ENCODE measurements around the gene SCUBE1. TPM values are rescaled to one million over a fixed set of nuclear protein-coding genes. Genes with fewer than 3 reads are reported as not detected.

The SCUBE1 gene
- total RNA-seq: under 1 TPM in 1 of 2 donors, not detected in 1; 0.14 TPM

DNA sequence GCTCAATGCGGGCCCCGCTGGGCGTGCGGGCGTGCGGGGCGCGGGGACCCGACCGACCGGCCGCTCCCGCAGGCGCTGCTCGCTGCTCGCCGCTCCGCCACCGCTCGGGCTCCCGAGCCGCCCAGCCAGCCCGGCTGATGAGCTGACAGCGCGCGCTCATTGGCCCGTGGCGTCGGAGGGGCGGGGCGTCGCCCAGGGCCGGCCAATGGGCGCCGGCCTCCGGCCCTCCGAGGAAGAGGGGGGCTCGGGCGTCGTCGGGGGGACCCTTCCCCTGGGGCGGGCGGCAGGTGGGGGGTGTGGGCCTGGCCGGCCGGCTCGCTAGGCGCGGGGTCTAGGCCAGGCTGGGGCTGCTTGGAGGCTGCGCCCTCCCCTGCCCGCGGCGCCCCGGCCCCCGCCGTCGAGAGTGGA lies at the start of gene SCUBE1:
TSS of gene SCUBE1 (minus strand) at position 111 of the 408 bp plus-strand sequence. CDS start 111 bp downstream, outside the sequence.
- H3K4me3 Mint-ChIP-seq: peak within 1 kb of the TSS; percentile 39 to 49
- DNase-seq: peak; percentile 60 to 62
- no peaks in the 10 kb centered on the region for H3K9me3 Mint-ChIP-seq
- H3K36me3 Mint-ChIP-seq (ENCODE audit: insufficient read depth in 2 of 2): no peaks in the 10 kb centered on the region
- H3K27me3 Mint-ChIP-seq (ENCODE audit: low read depth): peaks cover 51% of the 10 kb centered on the region
- peak; percentile 66 to 68 for ATAC-seq (replicated peaks in 1 of 2)
- peaks cover 12% of the 10 kb centered on the region for H3K4me1 Mint-ChIP-seq (ENCODE audit: low read depth)
- H3K27ac Mint-ChIP-seq: no peak within 1 kb of the TSS

DNA sequence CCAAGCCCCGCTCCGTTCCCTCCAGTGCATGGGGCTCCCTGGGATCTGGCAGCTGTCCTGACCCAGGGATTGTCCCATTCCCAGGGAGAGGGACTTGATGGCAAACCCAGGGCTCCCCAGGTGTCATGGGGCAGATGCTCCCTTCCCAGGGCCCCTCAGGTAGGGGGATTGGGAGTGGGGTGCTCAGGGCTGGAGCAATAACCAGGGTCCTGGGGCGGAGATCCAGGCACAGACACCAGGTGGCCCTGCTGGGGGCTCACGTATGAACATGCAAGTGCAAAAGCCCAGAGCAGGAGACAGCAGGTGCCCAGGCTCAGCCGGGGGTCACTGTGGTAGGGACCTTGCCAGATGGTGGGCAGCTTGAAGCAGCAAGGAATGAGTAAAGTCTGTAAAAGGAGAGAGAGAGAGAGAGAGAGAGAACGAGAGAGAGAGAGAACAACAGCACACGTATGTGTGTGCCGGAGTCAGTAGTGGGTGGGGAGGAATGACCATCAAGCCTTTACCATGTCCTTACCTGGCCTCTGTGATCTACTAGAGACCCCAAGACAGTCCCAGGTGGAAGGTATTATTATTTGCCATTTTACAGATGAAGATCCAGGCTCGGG lies 49.3 kb upstream of the SCUBE1 start:
- Mint-ChIP-seq H3K4me1 (ENCODE audit: low read depth) (no peaks in the 10 kb centered on the region), H3K9me3 (no peaks in the 10 kb centered on the region), H3K4me3 (no peak overlapping the region), H3K27me3 (ENCODE audit: low read depth) (peaks cover 5% of the 10 kb centered on the region), H3K36me3 (ENCODE audit: insufficient read depth in 2 of 2) (no peaks in the 10 kb centered on the region), H3K27ac (no peak overlapping the region)
- DNase-seq (no peak), ATAC-seq (replicated peaks in 1 of 2) (no peak)

DNA sequence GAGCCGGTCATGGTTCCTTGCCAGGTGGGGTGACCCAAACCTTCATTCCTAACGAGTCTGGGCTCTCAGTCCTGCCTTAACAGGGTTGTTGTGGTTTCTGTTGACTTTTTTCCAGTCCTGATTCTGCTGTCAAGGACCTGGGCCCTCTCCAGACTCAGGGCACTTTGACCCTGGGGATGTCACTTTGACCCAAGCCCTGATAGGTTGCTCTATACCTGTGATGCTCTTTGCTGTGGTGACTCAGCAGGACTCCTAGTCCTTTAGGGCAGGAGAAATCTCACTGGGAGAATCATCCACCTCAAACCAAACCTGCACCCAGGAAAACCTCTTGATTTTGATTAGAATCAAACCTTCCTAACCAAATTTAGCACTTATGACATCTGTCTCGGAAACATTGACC lies 48.1 kb upstream of the SCUBE1 start:
- no peak for ATAC-seq (replicated peaks in 1 of 2)
- Mint-ChIP-seq H3K27ac (no peak overlapping the region), H3K4me3 (no peak overlapping the region), H3K36me3 (ENCODE audit: insufficient read depth in 2 of 2) (no peaks in the 10 kb centered on the region), H3K9me3 (no peaks in the 10 kb centered on the region), H3K4me1 (ENCODE audit: low read depth) (no peaks in the 10 kb centered on the region), H3K27me3 (ENCODE audit: low read depth) (peaks cover 12% of the 10 kb centered on the region)
- no peak for DNase-seq

DNA sequence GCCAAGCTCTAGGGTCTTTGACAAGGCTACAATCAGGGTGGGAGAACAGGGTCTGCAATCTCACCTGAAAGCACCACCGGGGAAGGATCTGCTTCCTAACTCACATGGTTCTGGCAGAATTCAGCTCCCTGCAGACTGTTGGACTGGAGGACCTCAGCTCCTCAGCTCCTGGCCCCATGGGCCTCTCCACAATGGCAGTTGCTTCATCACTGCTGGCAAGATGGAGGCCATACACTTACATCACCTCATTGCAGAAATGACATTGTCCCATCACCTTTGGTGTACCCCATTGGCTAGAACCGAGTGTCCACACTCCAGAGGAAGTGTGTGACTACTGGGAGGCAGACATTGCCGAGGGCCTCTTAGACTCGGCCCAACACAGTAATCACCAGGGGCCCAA lies 47.7 kb upstream of the SCUBE1 start:
- H3K27ac Mint-ChIP-seq: no peak overlapping the region
- no peaks in the 10 kb centered on the region for H3K36me3 Mint-ChIP-seq (ENCODE audit: insufficient read depth in 2 of 2)
- H3K4me1 Mint-ChIP-seq (ENCODE audit: low read depth): no peaks in the 10 kb centered on the region
- H3K9me3 Mint-ChIP-seq: no peaks in the 10 kb centered on the region
- H3K27me3 Mint-ChIP-seq (ENCODE audit: low read depth): peaks cover 16% of the 10 kb centered on the region
- no peak for DNase-seq
- no peak for ATAC-seq (replicated peaks in 1 of 2)
- no peak overlapping the region for H3K4me3 Mint-ChIP-seq

DNA sequence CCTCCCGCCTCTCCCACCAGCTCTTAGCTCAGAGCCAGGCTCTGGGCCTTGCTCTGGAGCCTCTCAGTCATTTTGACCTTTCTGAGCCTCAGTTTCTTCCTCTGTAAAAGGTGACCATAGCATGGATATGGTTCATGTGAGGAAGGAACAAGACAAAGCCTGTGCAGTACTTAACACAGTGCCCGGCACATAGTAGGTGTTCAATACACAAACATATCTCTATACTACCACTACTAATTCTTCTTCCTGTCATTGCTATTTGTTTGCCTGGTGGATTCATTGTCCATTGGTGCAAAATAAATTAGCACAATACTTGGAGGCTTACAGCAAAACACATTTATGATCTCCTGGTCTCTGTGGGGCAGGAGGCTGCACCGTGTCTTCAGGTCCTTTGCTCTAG lies 47.0 kb upstream of the SCUBE1 start:
- H3K9me3 Mint-ChIP-seq: no peaks in the 10 kb centered on the region
- ATAC-seq (replicated peaks in 1 of 2): no peak
- H3K4me1 Mint-ChIP-seq (ENCODE audit: low read depth): no peaks in the 10 kb centered on the region
- H3K27ac Mint-ChIP-seq: no peak overlapping the region
- H3K27me3 Mint-ChIP-seq (ENCODE audit: low read depth): peaks cover 18% of the 10 kb centered on the region
- no peaks in the 10 kb centered on the region for H3K36me3 Mint-ChIP-seq (ENCODE audit: insufficient read depth in 2 of 2)
- H3K4me3 Mint-ChIP-seq: no peak overlapping the region
- DNase-seq: no peak

DNA sequence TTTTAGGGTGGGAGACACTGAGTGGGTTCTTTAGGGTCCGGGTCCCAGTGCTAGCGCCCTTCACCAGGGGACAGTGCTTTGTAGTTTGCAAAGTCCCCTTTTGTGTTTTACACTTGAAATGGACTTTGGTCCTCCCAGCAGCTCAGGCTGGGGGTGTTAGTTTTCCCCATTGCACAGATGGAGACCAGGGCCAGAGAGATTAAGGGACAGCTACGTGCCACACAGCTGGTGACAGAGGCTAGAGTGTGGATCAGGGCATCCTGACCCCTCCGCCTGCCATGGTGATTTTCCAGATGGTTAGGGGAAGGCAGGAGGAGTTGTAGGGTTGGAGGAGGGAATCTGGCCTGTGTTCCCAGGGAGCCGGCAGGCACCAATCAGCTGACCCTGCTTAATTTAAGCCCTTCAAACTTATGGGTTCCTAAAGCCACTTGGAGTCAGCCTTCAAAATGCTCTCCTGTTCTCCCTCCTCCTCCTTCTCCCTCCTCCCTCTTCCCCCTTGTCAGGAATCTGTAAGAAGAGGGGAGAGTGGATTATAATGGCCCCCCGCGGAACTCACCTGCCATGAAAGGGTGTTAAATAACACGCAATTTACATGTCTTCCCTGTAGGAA lies 46.2 kb upstream of the SCUBE1 start:
- H3K4me3 Mint-ChIP-seq: no peak overlapping the region
- ATAC-seq (replicated peaks in 1 of 2): no peak
- DNase-seq: no peak
- no peaks in the 10 kb centered on the region for H3K36me3 Mint-ChIP-seq (ENCODE audit: insufficient read depth in 2 of 2)
- no peak overlapping the region for H3K27ac Mint-ChIP-seq
- no peaks in the 10 kb centered on the region for H3K4me1 Mint-ChIP-seq (ENCODE audit: low read depth)
- H3K27me3 Mint-ChIP-seq (ENCODE audit: low read depth): peaks cover 18% of the 10 kb centered on the region
- no peaks in the 10 kb centered on the region for H3K9me3 Mint-ChIP-seq

DNA sequence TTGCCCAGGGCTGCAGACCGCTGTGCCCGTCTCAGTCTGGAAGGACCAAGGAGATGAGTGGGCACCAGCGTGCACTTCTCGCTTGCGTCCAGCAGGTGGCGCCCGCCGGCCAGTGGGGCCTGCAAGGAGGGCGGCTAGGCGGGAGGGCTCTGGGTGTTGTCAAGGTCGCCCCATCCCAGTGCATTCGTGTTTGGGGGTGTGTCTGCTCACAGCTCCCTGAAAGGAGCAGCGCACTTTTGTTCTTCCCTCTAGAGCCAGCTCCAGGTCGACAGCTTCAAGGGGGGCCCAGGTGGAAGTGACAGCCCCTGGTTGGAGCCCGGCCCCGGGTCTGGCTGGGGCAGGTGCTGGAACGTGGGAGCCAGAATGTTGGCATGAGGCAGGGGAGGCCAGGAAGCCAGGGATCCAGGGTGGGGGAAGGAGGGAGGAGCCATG lies 45.3 kb upstream of the SCUBE1 start:
- Mint-ChIP-seq H3K27me3 (ENCODE audit: low read depth) (peaks cover 18% of the 10 kb centered on the region), H3K36me3 (ENCODE audit: insufficient read depth in 2 of 2) (no peaks in the 10 kb centered on the region), H3K4me1 (ENCODE audit: low read depth) (no peaks in the 10 kb centered on the region), H3K27ac (no peak overlapping the region), H3K9me3 (no peaks in the 10 kb centered on the region), H3K4me3 (no peak overlapping the region)
- DNase-seq (peak; percentile 74 to 81), ATAC-seq (replicated peaks in 1 of 2) (peak; percentile 66)

DNA sequence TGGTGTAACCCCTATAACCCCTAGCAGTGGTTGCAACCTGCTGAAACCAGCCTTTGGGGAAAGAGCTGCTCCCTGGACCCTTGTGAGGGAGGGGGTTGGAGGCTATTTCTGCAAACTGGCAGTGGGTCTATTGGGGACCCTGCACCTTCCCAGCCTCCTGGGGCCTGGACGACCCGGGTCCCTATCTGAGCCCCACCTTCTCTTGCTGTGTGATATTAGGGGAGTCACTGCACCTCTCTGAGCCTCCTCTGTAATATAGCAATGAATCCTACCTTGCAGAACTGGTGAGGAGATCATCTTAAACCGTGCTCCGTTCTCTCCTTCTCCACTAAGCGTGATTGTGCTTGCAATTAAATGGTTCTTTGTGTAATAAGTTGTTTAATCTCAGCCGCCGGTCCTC lies 44.6 kb upstream of the SCUBE1 start:
- ATAC-seq (replicated peaks in 1 of 2) (no peak), DNase-seq (no peak)
- H3K4me3 Mint-ChIP-seq: no peak overlapping the region
- H3K4me1 Mint-ChIP-seq (ENCODE audit: low read depth): no peaks in the 10 kb centered on the region
- H3K27ac Mint-ChIP-seq: no peak overlapping the region
- peaks cover 18% of the 10 kb centered on the region for H3K27me3 Mint-ChIP-seq (ENCODE audit: low read depth)
- no peaks in the 10 kb centered on the region for H3K36me3 Mint-ChIP-seq (ENCODE audit: insufficient read depth in 2 of 2)
- no peaks in the 10 kb centered on the region for H3K9me3 Mint-ChIP-seq

DNA sequence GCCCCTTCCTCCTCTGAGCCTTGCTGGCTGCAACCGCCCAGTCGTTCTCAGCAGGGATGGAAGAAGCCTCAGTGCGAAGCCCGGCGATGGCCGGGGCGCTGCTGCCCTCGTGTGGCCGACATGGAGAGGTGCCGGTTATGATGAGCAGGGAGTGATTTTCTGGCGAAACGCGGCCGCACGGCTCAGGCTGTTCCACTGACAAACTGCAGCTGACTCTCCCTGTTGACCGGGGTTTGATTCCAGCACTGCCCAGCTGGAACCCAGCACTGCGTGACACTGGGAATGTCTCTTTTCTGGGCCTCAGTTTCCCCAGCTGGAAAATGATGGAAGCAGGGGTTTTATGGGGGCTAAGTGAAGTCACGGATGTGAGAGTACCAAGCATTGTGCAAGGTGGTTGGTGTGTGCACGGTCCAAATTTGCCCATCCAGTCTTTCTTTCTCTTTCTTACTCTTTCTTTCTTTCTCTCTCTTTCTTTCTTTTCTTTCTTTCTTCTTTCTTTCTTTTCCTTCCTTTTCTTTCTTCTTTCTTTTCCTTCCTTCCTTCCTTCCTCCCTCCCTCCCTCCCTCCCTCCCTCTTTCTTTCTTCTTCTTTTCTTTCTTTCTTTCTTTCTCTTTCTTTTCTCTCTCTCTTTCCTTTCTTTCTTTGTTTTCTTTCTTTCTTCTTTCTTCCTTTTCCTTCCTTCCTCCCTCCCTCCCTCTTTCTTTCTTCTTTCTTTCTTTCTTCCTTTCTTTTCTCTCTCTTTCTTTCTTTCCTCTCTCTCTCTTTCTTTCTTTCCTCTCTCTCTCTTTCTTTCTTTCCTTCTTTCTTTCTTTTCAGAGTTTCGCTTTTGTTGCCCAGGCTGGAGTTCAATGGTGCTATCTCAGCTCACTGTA lies 42.8 kb upstream of the SCUBE1 start:
- Mint-ChIP-seq H3K27me3 (ENCODE audit: low read depth) (peaks cover 18% of the 10 kb centered on the region), H3K4me1 (ENCODE audit: low read depth) (no peaks in the 10 kb centered on the region), H3K9me3 (no peaks in the 10 kb centered on the region), H3K4me3 (no peak overlapping the region), H3K36me3 (ENCODE audit: insufficient read depth in 2 of 2) (no peaks in the 10 kb centered on the region), H3K27ac (no peak overlapping the region)
- ATAC-seq (replicated peaks in 1 of 2) (peak; percentile 90 to 93), DNase-seq (peak; percentile 68 to 82)

DNA sequence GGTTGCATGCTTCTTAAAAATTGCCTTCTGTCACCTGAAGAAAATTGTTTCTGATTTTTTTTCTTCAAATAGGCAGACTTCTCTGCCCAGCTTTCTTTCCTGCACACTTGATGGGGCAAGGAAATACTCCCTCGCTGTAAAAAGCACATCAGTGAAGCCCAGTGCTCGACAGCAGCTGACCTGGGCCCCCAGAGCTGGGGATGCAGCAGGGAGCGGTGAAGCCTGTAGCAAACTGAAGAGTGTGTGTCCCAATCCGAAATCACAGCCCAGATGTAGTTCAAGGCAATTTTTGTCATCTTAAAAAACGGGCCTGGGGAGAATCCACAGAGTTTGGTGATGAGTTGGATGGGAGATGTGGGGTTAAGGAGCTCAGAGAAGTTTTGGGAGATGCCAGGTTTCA lies 41.7 kb upstream of the SCUBE1 start:
- Mint-ChIP-seq H3K27me3 (ENCODE audit: low read depth) (peaks cover 28% of the 10 kb centered on the region), H3K27ac (no peak overlapping the region), H3K4me1 (ENCODE audit: low read depth) (no peaks in the 10 kb centered on the region), H3K9me3 (no peaks in the 10 kb centered on the region), H3K4me3 (no peak overlapping the region), H3K36me3 (ENCODE audit: insufficient read depth in 2 of 2) (no peaks in the 10 kb centered on the region)
- DNase-seq (no peak), ATAC-seq (replicated peaks in 1 of 2) (no peak)

DNA sequence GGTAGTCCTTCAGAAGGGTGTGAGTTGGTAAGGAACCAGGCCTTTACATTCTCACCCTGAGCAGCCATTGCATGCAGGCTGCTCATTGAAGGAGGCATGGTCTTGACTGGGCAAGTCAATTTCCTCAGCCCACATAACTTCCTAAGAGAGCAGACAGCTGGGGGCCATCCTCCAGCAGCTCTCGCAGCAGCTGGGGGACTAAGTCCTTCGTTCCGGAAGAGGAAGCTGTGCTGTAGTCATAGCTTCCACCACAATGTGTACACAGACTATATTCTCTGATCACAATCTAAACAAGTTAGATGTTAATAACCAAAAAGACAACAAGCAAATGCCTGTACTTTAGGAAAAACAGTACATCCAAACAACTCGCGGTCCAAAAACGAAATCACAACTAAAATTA lies 38.5 kb upstream of the SCUBE1 start:
- Mint-ChIP-seq H3K27ac (no peak overlapping the region), H3K27me3 (ENCODE audit: low read depth) (peaks cover 50% of the 10 kb centered on the region), H3K36me3 (ENCODE audit: insufficient read depth in 2 of 2) (no peaks in the 10 kb centered on the region), H3K9me3 (no peaks in the 10 kb centered on the region), H3K4me1 (ENCODE audit: low read depth) (peaks cover 19% of the 10 kb centered on the region), H3K4me3 (no peak overlapping the region)
- DNase-seq (no peak), ATAC-seq (replicated peaks in 1 of 2) (no peak)

DNA sequence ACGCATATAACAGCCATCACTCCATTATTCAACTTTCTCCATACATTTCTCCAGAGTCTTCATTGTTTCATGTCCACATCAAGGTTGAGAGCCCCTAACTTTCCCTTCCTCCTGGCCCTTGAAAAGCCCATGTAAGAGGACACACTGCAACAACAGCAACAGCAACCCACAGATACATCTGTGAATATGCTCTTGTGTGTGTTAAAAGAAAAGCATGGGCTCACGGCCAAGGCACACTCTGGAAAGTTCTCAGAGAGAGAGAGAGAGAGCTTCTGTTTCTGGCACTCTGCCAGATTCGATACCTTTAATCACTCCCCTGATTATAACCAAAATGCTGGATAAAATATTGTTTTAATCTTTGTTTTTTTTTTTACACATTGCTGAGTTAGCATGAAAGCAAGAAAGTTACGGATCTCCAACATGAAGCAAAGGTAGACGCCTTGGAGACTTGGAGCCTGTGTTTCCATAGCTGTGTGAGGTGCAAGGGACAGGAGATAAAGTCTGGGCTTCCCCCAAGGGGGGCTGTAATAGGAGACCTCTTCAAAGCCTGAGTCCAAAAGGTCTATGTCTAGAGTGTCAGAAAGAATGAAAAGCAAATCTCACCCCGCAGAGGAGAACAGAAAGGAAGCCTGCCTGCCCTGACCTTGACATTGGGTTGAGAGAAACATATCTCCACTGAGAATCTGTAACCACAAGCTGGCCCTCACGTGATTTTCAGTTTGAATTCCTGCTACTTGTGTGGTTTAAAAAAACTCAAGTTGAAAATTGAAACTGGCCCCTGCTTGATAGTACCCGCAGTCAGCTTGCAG lies 34.9 kb upstream of the SCUBE1 start:
- Mint-ChIP-seq H3K4me3 (peak overlapping the region in 1 of 2 donors; percentile 8), H3K4me1 (ENCODE audit: low read depth) (peaks cover 21% of the 10 kb centered on the region), H3K36me3 (ENCODE audit: insufficient read depth in 2 of 2) (peaks cover 0 to 2% of the 10 kb centered on the region in 2 donors), H3K27me3 (ENCODE audit: low read depth) (peaks cover 57% of the 10 kb centered on the region), H3K27ac (no peak overlapping the region), H3K9me3 (peaks cover 1 to 2% of the 10 kb centered on the region in 2 donors)
- DNase-seq (peak in 1 of 2 donors; percentile 6), ATAC-seq (replicated peaks in 1 of 2) (peak in 1 of 2 donors; percentile 23)

DNA sequence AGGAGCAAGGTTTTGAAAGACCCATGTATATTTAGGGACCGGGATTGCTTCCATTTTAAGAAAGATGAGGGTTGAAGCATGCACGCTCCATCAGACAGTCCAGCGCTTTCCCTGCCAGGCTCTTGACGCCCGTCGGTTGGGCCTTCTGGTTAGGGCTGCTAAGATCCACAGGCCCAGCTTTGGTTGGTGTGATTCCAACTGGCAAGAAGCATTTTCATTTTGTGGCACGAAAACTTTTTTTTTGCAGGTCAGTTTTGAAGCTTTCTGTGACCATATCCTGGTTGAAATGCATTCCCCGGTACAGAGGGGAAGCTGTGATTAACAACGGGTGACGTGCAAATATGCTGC lies 34.4 kb upstream of the SCUBE1 start:
- Mint-ChIP-seq H3K27ac (no peak overlapping the region), H3K27me3 (ENCODE audit: low read depth) (peaks cover 57% of the 10 kb centered on the region), H3K9me3 (peaks cover 1 to 2% of the 10 kb centered on the region in 2 donors), H3K4me3 (peak overlapping the region in 1 of 2 donors; percentile 53), H3K36me3 (ENCODE audit: insufficient read depth in 2 of 2) (peaks cover 0 to 2% of the 10 kb centered on the region in 2 donors), H3K4me1 (ENCODE audit: low read depth) (peaks cover 21% of the 10 kb centered on the region)
- DNase-seq (no peak), ATAC-seq (replicated peaks in 1 of 2) (no peak)
